ENCODE results near the gene HDDC3. TPM values are rescaled to one million over a fixed set of nuclear protein-coding genes. Genes with fewer than 3 reads are reported as not detected.

The HDDC3 gene
- total RNA-seq, 2 experiments from 2014 or later, result 38.4 to 44.3 TPM

DNA sequence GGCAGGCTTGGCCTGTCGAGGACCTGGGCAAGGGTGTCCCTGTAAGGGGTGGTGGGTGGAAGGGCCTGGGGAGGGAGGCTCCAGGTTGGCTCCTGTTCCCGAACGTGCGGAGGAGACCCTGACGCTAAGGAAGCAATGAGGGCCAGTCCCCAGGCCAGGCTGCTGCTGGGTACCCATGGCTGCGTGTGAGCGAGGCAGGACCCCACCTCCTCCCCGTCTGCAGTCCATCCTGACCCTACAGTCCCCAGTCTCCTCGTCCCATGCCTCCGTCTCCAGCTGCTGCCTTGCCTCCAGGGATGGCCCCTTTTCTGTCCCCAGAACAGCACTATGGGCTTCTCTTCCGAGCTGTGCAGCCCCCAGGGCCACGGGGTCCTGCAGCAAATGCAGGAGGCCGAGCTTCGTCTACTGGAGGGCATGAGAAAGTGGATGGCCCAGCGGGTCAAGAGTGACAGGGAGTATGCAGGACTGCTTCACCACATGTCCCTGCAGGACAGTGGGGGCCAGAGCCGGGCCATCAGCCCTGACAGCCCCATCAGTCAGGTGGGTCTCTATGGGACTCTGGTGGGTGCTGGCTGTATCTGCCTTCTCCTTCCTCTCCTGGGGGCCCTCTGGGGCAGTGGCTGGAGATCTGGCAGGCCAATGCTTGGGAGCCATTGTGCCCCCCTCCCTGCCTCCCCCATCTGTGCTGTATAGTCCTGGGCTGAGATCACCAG, 47.5 kb downstream of the HDDC3 start:
- no peak for DNase-seq
- Mint-ChIP-seq H3K9me3 (no peaks in the 10 kb centered on the region), H3K27ac (no peak overlapping the region), H3K4me3 (no peak overlapping the region), H3K27me3 (peaks cover 4% of the 10 kb centered on the region), H3K36me3 (peaks cover 3% of the 10 kb centered on the region), H3K4me1 (peaks cover 8% of the 10 kb centered on the region)

DNA sequence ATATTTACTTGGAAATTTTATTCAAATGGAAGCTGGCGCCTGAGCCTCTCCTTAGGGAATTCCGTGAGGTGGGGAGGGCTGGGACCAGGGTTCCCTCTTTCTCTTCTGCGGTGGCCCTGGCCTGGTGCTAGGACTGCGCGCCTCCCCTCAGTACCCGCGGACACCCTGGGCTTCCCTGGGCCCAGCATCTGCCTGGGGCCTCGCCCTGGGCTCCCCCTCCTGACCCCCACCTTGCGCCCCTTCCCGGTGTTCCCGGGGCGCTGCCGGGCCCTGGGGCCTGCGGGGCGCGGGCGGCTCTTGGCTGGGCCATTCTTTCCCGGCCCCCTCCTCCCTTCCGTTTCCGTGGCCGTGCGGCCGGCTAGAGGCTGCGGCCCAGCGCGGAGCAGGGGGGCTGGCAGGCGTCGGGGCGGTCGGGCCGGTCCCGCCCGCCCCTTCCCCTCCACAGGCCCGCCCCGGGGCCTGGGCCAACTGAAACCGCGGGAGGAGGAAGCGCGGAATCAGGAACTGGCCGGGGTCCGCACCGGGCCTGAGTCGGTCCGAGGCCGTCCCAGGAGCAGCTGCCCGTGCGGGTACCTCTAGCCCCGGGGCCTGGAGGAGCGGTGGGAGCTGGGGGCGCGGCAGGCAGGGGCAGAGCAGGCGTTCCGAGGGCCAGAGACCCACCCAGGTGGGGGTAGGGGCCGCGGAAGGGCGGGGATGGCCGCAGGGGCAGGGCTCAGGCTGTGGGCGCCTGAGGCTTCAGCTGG, 48.2 kb downstream of the HDDC3 start, which contains the start of gene FES:
Gene FES, plus strand, starts transcription at position 529 of the 743 bp plus-strand sequence. CDS start 542 bp downstream, outside the sequence.
- Mint-ChIP-seq H3K9me3 (no peaks in the 10 kb centered on the region), H3K4me3 (no peak within 1 kb of the TSS), H3K4me1 (peaks cover 8% of the 10 kb centered on the region), H3K27ac (no peak within 1 kb of the TSS), H3K27me3 (peaks cover 4% of the 10 kb centered on the region), H3K36me3 (peaks cover 7% of the 10 kb centered on the region)
- DNase-seq, result no peak

DNA sequence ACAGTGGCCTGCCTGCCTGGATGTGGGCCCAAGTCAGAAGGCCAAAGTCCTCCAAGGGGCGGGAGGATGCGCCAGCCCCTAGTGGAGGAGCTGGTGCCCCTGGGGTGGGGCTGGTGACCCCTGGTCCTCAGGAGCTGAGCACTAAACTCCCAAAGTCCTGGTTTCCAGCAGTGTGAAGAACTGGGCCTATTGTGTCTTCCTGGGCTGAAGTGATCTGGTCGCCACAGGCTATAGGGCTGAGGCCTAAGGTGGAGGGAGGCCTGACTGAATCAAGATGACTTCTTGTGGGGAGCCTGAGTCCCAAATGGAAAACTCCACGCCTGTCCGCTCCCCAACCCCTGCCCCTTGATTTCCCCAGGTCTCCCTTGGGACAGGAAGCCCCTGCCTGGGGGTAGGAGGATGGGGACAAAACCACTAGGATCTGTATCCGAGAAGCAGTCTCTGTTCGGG, 48.8 kb downstream of the HDDC3 start:
- peaks cover 4% of the 10 kb centered on the region for H3K27me3 Mint-ChIP-seq
- no peak overlapping the region for H3K27ac Mint-ChIP-seq
- no peak for DNase-seq
- peaks cover 8% of the 10 kb centered on the region for H3K4me1 Mint-ChIP-seq
- no peak overlapping the region for H3K4me3 Mint-ChIP-seq
- H3K36me3 Mint-ChIP-seq, result peaks cover 7% of the 10 kb centered on the region
- H3K9me3 Mint-ChIP-seq, result no peaks in the 10 kb centered on the region

DNA sequence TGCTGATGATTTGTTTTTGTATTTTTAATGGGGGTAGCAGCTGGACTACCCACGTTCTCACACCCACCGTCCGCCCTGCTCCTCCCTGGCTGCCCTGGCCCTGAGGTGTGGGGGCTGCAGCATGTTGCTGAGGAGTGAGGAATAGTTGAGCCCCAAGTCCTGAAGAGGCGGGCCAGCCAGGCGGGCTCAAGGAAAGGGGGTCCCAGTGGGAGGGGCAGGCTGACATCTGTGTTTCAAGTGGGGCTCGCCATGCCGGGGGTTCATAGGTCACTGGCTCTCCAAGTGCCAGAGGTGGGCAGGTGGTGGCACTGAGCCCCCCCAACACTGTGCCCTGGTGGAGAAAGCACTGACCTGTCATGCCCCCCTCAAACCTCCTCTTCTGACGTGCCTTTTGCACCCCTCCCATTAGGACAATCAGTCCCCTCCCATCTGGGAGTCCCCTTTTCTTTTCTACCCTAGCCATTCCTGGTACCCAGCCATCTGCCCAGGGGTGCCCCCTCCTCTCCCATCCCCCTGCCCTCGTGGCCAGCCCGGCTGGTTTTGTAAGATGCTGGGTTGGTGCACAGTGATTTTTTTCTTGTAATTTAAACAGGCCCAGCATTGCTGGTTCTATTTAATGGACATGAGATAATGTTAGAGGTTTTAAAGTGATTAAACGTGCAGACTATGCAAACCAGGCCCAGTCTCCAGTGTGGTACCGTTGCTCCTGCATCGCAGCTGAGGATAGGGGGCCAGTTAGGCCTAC, 49.4 kb downstream of the HDDC3 start:
- peaks cover 7% of the 10 kb centered on the region for H3K36me3 Mint-ChIP-seq
- H3K27me3 Mint-ChIP-seq, result peaks cover 4% of the 10 kb centered on the region
- H3K4me1 Mint-ChIP-seq, result peaks cover 8% of the 10 kb centered on the region
- DNase-seq, result no peak
- H3K4me3 Mint-ChIP-seq, result no peak overlapping the region
- H3K9me3 Mint-ChIP-seq, result no peaks in the 10 kb centered on the region
- H3K27ac Mint-ChIP-seq, result no peak overlapping the region

DNA sequence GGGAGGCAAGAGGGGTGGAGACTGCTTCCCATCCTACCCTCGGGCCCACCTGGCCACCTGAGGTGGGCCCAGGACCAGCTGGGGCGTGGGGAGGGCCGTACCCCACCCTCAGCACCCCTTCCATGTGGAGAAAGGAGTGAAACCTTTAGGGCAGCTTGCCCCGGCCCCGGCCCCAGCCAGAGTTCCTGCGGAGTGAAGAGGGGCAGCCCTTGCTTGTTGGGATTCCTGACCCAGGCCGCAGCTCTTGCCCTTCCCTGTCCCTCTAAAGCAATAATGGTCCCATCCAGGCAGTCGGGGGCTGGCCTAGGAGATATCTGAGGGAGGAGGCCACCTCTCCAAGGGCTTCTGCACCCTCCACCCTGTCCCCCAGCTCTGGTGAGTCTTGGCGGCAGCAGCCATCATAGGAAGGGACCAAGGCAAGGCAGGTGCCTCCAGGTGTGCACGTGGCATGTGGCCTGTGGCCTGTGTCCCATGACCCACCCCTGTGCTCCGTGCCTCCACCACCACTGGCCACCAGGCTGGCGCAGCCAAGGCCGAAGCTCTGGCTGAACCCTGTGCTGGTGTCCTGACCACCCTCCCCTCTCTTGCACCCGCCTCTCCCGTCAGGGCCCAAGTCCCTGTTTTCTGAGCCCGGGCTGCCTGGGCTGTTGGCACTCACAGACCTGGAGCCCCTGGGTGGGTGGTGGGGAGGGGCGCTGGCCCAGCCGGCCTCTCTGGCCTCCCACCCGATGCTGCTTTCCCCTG, 50.2 kb downstream of the HDDC3 start:
- Mint-ChIP-seq H3K27me3 (peaks cover 4% of the 10 kb centered on the region), H3K4me1 (peaks cover 8% of the 10 kb centered on the region), H3K27ac (no peak overlapping the region), H3K4me3 (no peak overlapping the region), H3K9me3 (no peaks in the 10 kb centered on the region), H3K36me3 (peaks cover 10% of the 10 kb centered on the region)
- DNase-seq, result no peak

DNA sequence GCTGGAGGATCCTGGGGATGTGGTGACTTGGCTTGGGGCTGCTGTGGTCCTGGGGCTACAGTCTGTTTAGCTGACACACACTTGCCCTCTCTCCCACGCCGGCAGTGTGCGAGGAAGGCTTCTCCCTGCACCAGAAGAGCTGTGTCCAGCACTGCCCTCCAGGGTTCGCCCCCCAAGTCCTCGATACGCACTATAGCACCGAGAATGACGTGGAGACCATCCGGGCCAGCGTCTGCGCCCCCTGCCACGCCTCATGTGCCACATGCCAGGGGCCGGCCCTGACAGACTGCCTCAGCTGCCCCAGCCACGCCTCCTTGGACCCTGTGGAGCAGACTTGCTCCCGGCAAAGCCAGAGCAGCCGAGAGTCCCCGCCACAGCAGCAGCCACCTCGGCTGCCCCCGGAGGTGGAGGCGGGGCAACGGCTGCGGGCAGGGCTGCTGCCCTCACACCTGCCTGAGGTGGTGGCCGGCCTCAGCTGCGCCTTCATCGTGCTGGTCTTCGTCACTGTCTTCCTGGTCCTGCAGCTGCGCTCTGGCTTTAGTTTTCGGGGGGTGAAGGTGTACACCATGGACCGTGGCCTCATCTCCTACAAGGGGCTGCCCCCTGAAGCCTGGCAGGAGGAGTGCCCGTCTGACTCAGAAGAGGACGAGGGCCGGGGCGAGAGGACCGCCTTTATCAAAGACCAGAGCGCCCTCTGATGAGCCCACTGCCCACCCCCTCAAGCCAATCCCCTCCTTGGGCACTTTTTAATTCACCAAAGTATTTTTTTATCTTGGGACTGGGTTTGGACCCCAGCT, 51.0 kb downstream of the HDDC3 start:
- H3K4me3 Mint-ChIP-seq, result no peak overlapping the region
- peaks cover 4% of the 10 kb centered on the region for H3K27me3 Mint-ChIP-seq
- H3K4me1 Mint-ChIP-seq, result peaks cover 10% of the 10 kb centered on the region
- no peaks in the 10 kb centered on the region for H3K9me3 Mint-ChIP-seq
- H3K36me3 Mint-ChIP-seq, result peaks cover 15% of the 10 kb centered on the region
- H3K27ac Mint-ChIP-seq, result no peak overlapping the region
- no peak for DNase-seq

DNA sequence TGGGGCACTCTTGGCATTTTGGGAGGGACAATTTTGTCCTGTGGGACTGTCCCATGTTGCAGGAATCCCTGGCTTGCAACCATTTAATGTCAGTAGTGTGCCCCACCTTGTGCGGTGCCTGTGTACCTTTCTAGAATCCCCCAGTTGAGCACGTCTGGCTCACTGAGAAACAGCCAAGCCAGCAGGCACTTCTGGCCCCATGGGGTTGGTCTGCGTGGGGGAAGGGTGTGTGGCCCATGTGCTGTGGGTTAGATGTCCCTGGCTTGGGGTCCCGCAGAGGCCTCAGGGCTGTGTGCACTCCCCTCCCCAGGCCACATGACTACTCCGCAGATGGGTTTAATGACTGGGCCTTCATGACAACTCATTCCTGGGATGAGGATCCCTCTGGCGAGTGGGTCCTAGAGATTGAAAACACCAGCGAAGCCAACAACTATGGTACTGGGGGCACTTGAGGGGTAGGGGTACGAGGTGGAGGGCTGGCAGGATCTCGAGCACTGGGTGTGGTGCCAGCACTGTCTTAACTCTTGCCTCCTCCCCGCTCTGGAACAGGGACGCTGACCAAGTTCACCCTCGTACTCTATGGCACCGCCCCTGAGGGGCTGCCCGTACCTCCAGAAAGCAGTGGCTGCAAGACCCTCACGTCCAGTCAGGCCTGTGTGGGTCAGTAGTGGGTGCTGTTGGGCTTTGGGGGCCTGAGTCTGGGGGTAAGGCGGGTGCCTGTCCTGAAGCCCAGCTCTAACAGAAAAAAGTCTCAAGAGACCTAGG, 51.8 kb downstream of the HDDC3 start:
- peaks cover 7% of the 10 kb centered on the region for H3K4me1 Mint-ChIP-seq
- H3K27me3 Mint-ChIP-seq, result peaks cover under 1% of the 10 kb centered on the region
- no peaks in the 10 kb centered on the region for H3K9me3 Mint-ChIP-seq
- no peak overlapping the region for H3K4me3 Mint-ChIP-seq
- H3K36me3 Mint-ChIP-seq, result peaks cover 17% of the 10 kb centered on the region
- no peak for DNase-seq
- no peak overlapping the region for H3K27ac Mint-ChIP-seq

Other genes with a start within 250 kb of the HDDC3 start
- 10 to 100 TPM; 47.8 to 49.8 TPM for gene BLM, start 215.2 kb downstream of the HDDC3 start, total RNA-seq
- gene FURIN, start 64.0 kb downstream of the HDDC3 start, total RNA-seq, result 10 to 100 TPM; 76.9 to 83.7 TPM
- 1 to 10 TPM; 2.1 to 2.5 TPM for gene FES, start 48.0 kb downstream of the HDDC3 start, total RNA-seq
- gene MAN2A2, start 29.2 kb downstream of the HDDC3 start, total RNA-seq, result 10 to 100 TPM; 69.1 to 74.1 TPM
- gene UNC45A, start 2.7 kb upstream of the HDDC3 start, total RNA-seq, result 10 to 100 TPM; 62.7 to 65.5 TPM
- gene RCCD1, start 22.3 kb upstream of the HDDC3 start, total RNA-seq, result 10 to 100 TPM; 23.3 to 23.6 TPM
- gene PRC1, start 62.0 kb upstream of the HDDC3 start, total RNA-seq, result 10 to 100 TPM; 89.2 to 90.3 TPM
- gene VPS33B, start 90.0 kb upstream of the HDDC3 start, total RNA-seq, result 10 to 100 TPM; 17.2 to 23.3 TPM
- gene SV2B, start 167.7 kb upstream of the HDDC3 start, total RNA-seq, result under 1 TPM; 0.06 to 0.08 TPM